Neuronal stem cell (in vitro differentiated cells): Measurements from ENCODE around the gene H6PD.

Experiments used
- DNase-seq: peaks from one replicate; pipeline ENCODE4 v3.0.0-alpha.2; 2013; ENCODE audit warnings: low spot score
- H2AFZ ChIP-seq: one replicate; pipeline ENCODE4 v1.6.1; 2013; ENCODE audit warnings: mild to moderate bottlenecking, low read length, inconsistent platforms
- H2AK5ac ChIP-seq: 2 replicates; pipeline ENCODE4 v1.6.1; 2013; ENCODE audit warnings: low read depth, mild to moderate bottlenecking, inconsistent platforms, low read length, moderate library complexity, mixed read lengths
- H2BK120ac ChIP-seq: 2 replicates; pipeline ENCODE4 v1.6.1; 2013; ENCODE audit warnings: low read depth, mild to moderate bottlenecking, inconsistent platforms, low read length, moderate library complexity, mixed read lengths
- H2BK12ac ChIP-seq: one replicate; pipeline ENCODE4 v1.6.1; 2013; ENCODE audit warnings: low read length, inconsistent platforms
- H2BK15ac ChIP-seq: 2 replicates; pipeline ENCODE4 v1.6.1; 2013; ENCODE audit warnings: mild to moderate bottlenecking, low read length, inconsistent platforms, mixed read lengths
- H2BK5ac ChIP-seq: one replicate; pipeline ENCODE4 v1.6.1; 2013; ENCODE audit warnings: inconsistent platforms, mild to moderate bottlenecking, low read length, moderate library complexity
- H3K14ac ChIP-seq: one replicate; pipeline ENCODE4 v1.6.1; 2013; ENCODE audit warnings: low read length, inconsistent platforms
- H3K18ac ChIP-seq: 2 replicates; pipeline ENCODE4 v1.6.1; 2013; ENCODE audit warnings: low read length, inconsistent platforms
- H3K23ac ChIP-seq: 2 replicates; pipeline ENCODE4 v1.6.1; 2013; ENCODE audit warnings: low read depth, mild to moderate bottlenecking, mixed read lengths, low read length, inconsistent platforms; ENCODE audit not compliant: poor library complexity
- H3K27ac ChIP-seq: replicated peaks from 3 replicates; pipeline ENCODE4 v1.5.1; 2013; ENCODE audit warnings: low read length, inconsistent platforms
- H3K27me3 ChIP-seq, 3 experiments: 2 replicates each; pipeline ENCODE4 v1.6.1; 2013; ENCODE audit warnings: low read length in 3 of 3, mild to moderate bottlenecking in 2 of 3, inconsistent platforms in 1 of 3, low read depth in 1 of 3, mixed read lengths in 1 of 3, moderate library complexity in 1 of 3; ENCODE audit not compliant: control insufficient read depth in 3 of 3, insufficient read depth in 3 of 3
- H3K36me3 ChIP-seq, 2 donors: replicated peaks in 1 of 2; 2 replicates each; pipeline ENCODE4 v1.6.1; 2013; ENCODE audit warnings: low read length in 2 of 2; ENCODE audit not compliant: control insufficient read depth in 2 of 2, insufficient read depth in 2 of 2
- H3K4ac ChIP-seq: 2 replicates; pipeline ENCODE4 v1.6.1; 2013; ENCODE audit warnings: inconsistent platforms, mild to moderate bottlenecking, low read length, moderate library complexity
- H3K4me1 ChIP-seq, 2 donors: 1 replicate in 1 of 2; 2 replicates in 1 of 2; pipeline ENCODE4 v1.6.1; 2013; ENCODE audit warnings: low read length in 2 of 2, low read depth in 1 of 2; ENCODE audit not compliant: control insufficient read depth in 2 of 2, insufficient read depth in 1 of 2
- H3K4me2 ChIP-seq: one replicate; pipeline ENCODE4 v1.6.1; 2013; ENCODE audit warnings: mild to moderate bottlenecking, low read length, inconsistent platforms; ENCODE audit not compliant: insufficient read depth, poor library complexity, severe bottlenecking
- H3K4me3 ChIP-seq, 2 donors: 2 replicates each; pipeline ENCODE4 v1.5.1; 2013; ENCODE audit warnings: low read length in 2 of 2, mild to moderate bottlenecking in 2 of 2, inconsistent platforms in 1 of 2, moderate library complexity in 1 of 2
- H3K79me1 ChIP-seq: one replicate; pipeline ENCODE4 v1.6.1; 2013; ENCODE audit warnings: low read depth, mild to moderate bottlenecking, inconsistent platforms, low read length, moderate library complexity
- H3K9ac ChIP-seq: one replicate; pipeline ENCODE4 v1.6.1; 2013; ENCODE audit warnings: mild to moderate bottlenecking, low read depth, low read length, inconsistent platforms; ENCODE audit not compliant: poor library complexity
- H3K9me3 ChIP-seq, 2 donors: replicated peaks in 1 of 2; 2 replicates each; pipeline versions ENCODE3 to v1.6.1; 2013; ENCODE audit warnings: low read length in 2 of 2, mild to moderate bottlenecking in 2 of 2, inconsistent platforms in 1 of 2, low read depth in 1 of 2, mixed read lengths in 1 of 2, moderate library complexity in 1 of 2; ENCODE audit not compliant: control insufficient read depth in 2 of 2, insufficient read depth in 1 of 2
- H4K8ac ChIP-seq: one replicate; pipeline ENCODE4 v1.6.1; 2013; ENCODE audit warnings: low read depth, mild to moderate bottlenecking, inconsistent platforms, low read length, moderate library complexity
- H4K91ac ChIP-seq: one replicate; pipeline ENCODE4 v1.6.1; 2013; ENCODE audit warnings: low read length, low read depth, mild to moderate bottlenecking, inconsistent platforms; ENCODE audit not compliant: poor library complexity
- WGBS, 2 donors: extraction: QIAGEN DNeasy Blood & Tissue Kit; methylation state at CpG; one replicate each; pipeline ENCODE4 v1.1.7; 2013; ENCODE audit warnings: missing lambda C conversion rate in 2 of 2, mixed read lengths in 1 of 2; ENCODE audit not compliant: insufficient read length in 2 of 2, insufficient replicate concordance in 1 of 2; ENCODE audit errors: extremely low coverage in 2 of 2; 5-methylcytosine and 5-hydroxymethylcytosine counted together

H6PD gene

GRCh38 chr1:9270290-9270883 lies 35.8 kb downstream of the H6PD start:
- no peak overlapping the region for H3K9ac ChIP-seq
- H3K36me3 ChIP-seq, result no peaks in the 10 kb centered on the region
- peak overlapping the region; percentile 31 for H3K23ac ChIP-seq
- no peak overlapping the region for H3K27ac ChIP-seq
- no peak overlapping the region for H4K91ac ChIP-seq
- DNase-seq, result no peak
- H3K9me3 ChIP-seq, result no peaks in the 10 kb centered on the region
- no peaks in the 10 kb centered on the region for H3K27me3 ChIP-seq
- H3K4me1 ChIP-seq, result peaks cover 14 to 27% of the 10 kb centered on the region in 2 donors
- H2AFZ ChIP-seq, result no peak overlapping the region
- H3K4ac ChIP-seq, result no peak overlapping the region
- no peak overlapping the region for H3K4me3 ChIP-seq
- H3K14ac ChIP-seq, result no peak overlapping the region
- H2BK15ac ChIP-seq, result peak overlapping the region; percentile 2
- no peak overlapping the region for H3K4me2 ChIP-seq
- no peaks in the 10 kb centered on the region for H3K79me1 ChIP-seq
- WGBS, 2 donors, result no CpG with 5 or more reads among the region's 15 CpGs
- no peak overlapping the region for H2BK5ac ChIP-seq
- no peak overlapping the region for H4K8ac ChIP-seq
- no peak overlapping the region for H3K18ac ChIP-seq
- H2BK120ac ChIP-seq, result no peak overlapping the region
- H2AK5ac ChIP-seq, result peak overlapping the region; percentile 64
- no peak overlapping the region for H2BK12ac ChIP-seq

GRCh38 chr1:9271283-9271682 lies 36.7 kb downstream of the H6PD start:
- Histone ChIP-seq H2BK15ac (peak overlapping the region; percentile 28), H3K4me3 (no peak overlapping the region), H2BK5ac (no peak overlapping the region), H3K79me1 (peaks cover 2% of the 10 kb centered on the region), H3K23ac (no peak overlapping the region), H4K91ac (no peak overlapping the region), H3K18ac (peak overlapping the region; percentile 59), H3K9ac (no peak overlapping the region), H2AFZ (no peak overlapping the region), H3K4me1 (peaks cover 7 to 28% of the 10 kb centered on the region in 2 donors), H3K27ac (no peak overlapping the region), H3K14ac (no peak overlapping the region), H3K27me3 (no peaks in the 10 kb centered on the region), H3K4ac (no peak overlapping the region), H2AK5ac (no peak overlapping the region), H3K4me2 (no peak overlapping the region), H2BK120ac (no peak overlapping the region), H4K8ac (no peak overlapping the region), H3K9me3 (no peaks in the 10 kb centered on the region), H2BK12ac (no peak overlapping the region), H3K36me3 (no peaks in the 10 kb centered on the region)
- no CpG with 5 or more reads among the region's 11 CpGs for WGBS, 2 donors
- DNase-seq, result no peak

GRCh38 chr1:9271861-9272595 lies 37.5 kb downstream of the H6PD start:
- H3K4me2 ChIP-seq, result no peak overlapping the region
- DNase-seq, result no peak
- no CpG with 5 or more reads among the region's 24 CpGs for WGBS, 2 donors
- H3K27me3 ChIP-seq, result no peaks in the 10 kb centered on the region
- peak overlapping the region; percentile 28 for H2BK15ac ChIP-seq
- H3K4me3 ChIP-seq, result no peak overlapping the region
- no peaks in the 10 kb centered on the region for H3K9me3 ChIP-seq
- no peak overlapping the region for H4K91ac ChIP-seq
- H2BK12ac ChIP-seq, result no peak overlapping the region
- no peak overlapping the region for H2AK5ac ChIP-seq
- peak overlapping the region; percentile 67 for H3K14ac ChIP-seq
- H4K8ac ChIP-seq, result no peak overlapping the region
- H3K36me3 ChIP-seq, result no peaks in the 10 kb centered on the region
- no peak overlapping the region for H2AFZ ChIP-seq
- peak overlapping the region; percentile 13 for H3K23ac ChIP-seq
- peak overlapping the region; percentile 51 for H3K9ac ChIP-seq
- no peak overlapping the region for H3K4ac ChIP-seq
- H3K79me1 ChIP-seq, result peaks cover 2% of the 10 kb centered on the region
- peaks cover 5 to 25% of the 10 kb centered on the region in 2 donors for H3K4me1 ChIP-seq
- H3K27ac ChIP-seq, result no peak overlapping the region
- H3K18ac ChIP-seq, result peak overlapping the region; percentile 49
- H2BK120ac ChIP-seq, result no peak overlapping the region
- H2BK5ac ChIP-seq, result no peak overlapping the region

GRCh38 chr1:9273177-9273576 lies 38.6 kb downstream of the H6PD start:
- peak overlapping the region; percentile 46 for H2AK5ac ChIP-seq
- no peak overlapping the region for H3K4ac ChIP-seq
- H3K14ac ChIP-seq, result peak overlapping the region; percentile 8
- no peak overlapping the region for H3K4me3 ChIP-seq
- DNase-seq, result no peak
- no peak overlapping the region for H3K4me2 ChIP-seq
- no peak overlapping the region for H2BK120ac ChIP-seq
- H3K18ac ChIP-seq, result peak overlapping the region; percentile 76
- H2BK12ac ChIP-seq, result peak overlapping the region; percentile 41
- H4K91ac ChIP-seq, result no peak overlapping the region
- no peak overlapping the region for H3K27ac ChIP-seq
- no peak overlapping the region for H2AFZ ChIP-seq
- H3K27me3 ChIP-seq, result no peaks in the 10 kb centered on the region
- H2BK5ac ChIP-seq, result no peak overlapping the region
- H3K4me1 ChIP-seq, result peaks cover 5 to 23% of the 10 kb centered on the region in 2 donors
- H3K79me1 ChIP-seq, result peaks cover 2% of the 10 kb centered on the region
- H3K23ac ChIP-seq, result peak overlapping the region; percentile 85
- no CpG with 5 or more reads among the region's 11 CpGs for WGBS, 2 donors
- peak overlapping the region; percentile 39 for H2BK15ac ChIP-seq
- peak overlapping the region; percentile 32 for H3K9ac ChIP-seq
- H3K9me3 ChIP-seq, result no peaks in the 10 kb centered on the region
- H3K36me3 ChIP-seq, result no peaks in the 10 kb centered on the region
- no peak overlapping the region for H4K8ac ChIP-seq
